ENCODE results near the gene U2AF2. TPM values are rescaled to one million over a fixed set of nuclear protein-coding genes. Genes with fewer than 3 reads are reported as not detected.

Gene U2AF2
- total RNA-seq, 4 donors from 2014 or later = 38.1 to 60.2 (median 50.1) TPM

GRCh38 chr19:55663846-55664536, 9.2 kb downstream of the U2AF2 start:
- H3K27me3 ChIP-seq = no peaks in the 10 kb centered on the region
- H3K9me3 ChIP-seq = no peaks in the 10 kb centered on the region
- DNase-seq = no peak
- in situ Hi-C loops (cut with MboI; ENCODE audit: low sequenced_read_pairs in 4 of 4) = loop anchor here in 1 of 4 donors (10.0 kb wide), 1 partner anchor 289 kb away; the partner anchor contains the start of genes IL11 and TMEM190
- H3K27ac ChIP-seq = no peak overlapping the region
- peaks cover 0 to 81% of the 10 kb centered on the region in 2 donors for H3K36me3 ChIP-seq
- no peak for ATAC-seq
- no peak overlapping the region for H3K4me3 ChIP-seq
- peaks cover 4 to 6% of the 10 kb centered on the region in 2 donors for H3K4me1 ChIP-seq
- TF ChIP-seq CTCF (IDR thresholded peaks at IDR 0.05 in 4 of 5, conservative IDR thresholded peaks at IDR 0.05 in 1 of 5) = no peak
- no peak for TF ChIP-seq POLR2A (IDR thresholded peaks at IDR 0.05)
- intact Hi-C loops (cut with DNase I; ENCODE audit: low total_unique reads) = no loop called here

- no peaks in the 10 kb centered on the region for H3K9me3 ChIP-seq
- no peaks in the 10 kb centered on the region for H3K27me3 ChIP-seq
- in situ Hi-C loops (cut with MboI; ENCODE audit: low sequenced_read_pairs in 4 of 4) = loop anchor here in 1 of 4 donors (10.0 kb wide), 1 partner anchor 292 kb away; the partner anchor contains the start of genes IL11 and TMEM190
- no peaks in the 10 kb centered on the region for H3K4me1 ChIP-seq
- ATAC-seq = no peak
- intact Hi-C loops (cut with DNase I; ENCODE audit: low total_unique reads) = no loop called here
- H3K27ac ChIP-seq = no peak overlapping the region
- no peak for DNase-seq
- peaks cover 0 to 88% of the 10 kb centered on the region in 2 donors for H3K36me3 ChIP-seq
- TF ChIP-seq CTCF (IDR thresholded peaks at IDR 0.05 in 4 of 5, conservative IDR thresholded peaks at IDR 0.05 in 1 of 5) = no peak
- TF ChIP-seq POLR2A (IDR thresholded peaks at IDR 0.05) = no peak
- H3K4me3 ChIP-seq = no peak overlapping the region
Observed at GRCh38 chr19:55666343-55667005, 11.6 kb downstream of the U2AF2 start.

GRCh38 chr19:55667006-55667381, 12.2 kb downstream of the U2AF2 start:
- Histone ChIP-seq H3K36me3 (peaks cover 0 to 83% of the 10 kb centered on the region in 2 donors), H3K4me3 (no peak overlapping the region), H3K27me3 (no peaks in the 10 kb centered on the region), H3K4me1 (no peaks in the 10 kb centered on the region), H3K27ac (no peak overlapping the region), H3K9me3 (no peaks in the 10 kb centered on the region)
- TF ChIP-seq CTCF (IDR thresholded peaks at IDR 0.05 in 4 of 5, conservative IDR thresholded peaks at IDR 0.05 in 1 of 5) (no peak), POLR2A (IDR thresholded peaks at IDR 0.05) (no peak)
- intact Hi-C loops (cut with DNase I; ENCODE audit: low total_unique reads) (no loop called here), in situ Hi-C loops (cut with MboI; ENCODE audit: low sequenced_read_pairs in 4 of 4) (loop anchor here in 1 of 4 donors (10.0 kb wide), 1 partner anchor 292 kb away; the partner anchor contains the start of genes IL11 and TMEM190)
- no peak for ATAC-seq
- no peak for DNase-seq

GRCh38 chr19:55667511-55667910, 12.7 kb downstream of the U2AF2 start:
- intact Hi-C loops (cut with DNase I; ENCODE audit: low total_unique reads) = no loop called here
- TF ChIP-seq CTCF (IDR thresholded peaks at IDR 0.05 in 4 of 5, conservative IDR thresholded peaks at IDR 0.05 in 1 of 5) (no peak), POLR2A (IDR thresholded peaks at IDR 0.05) (no peak)
- Histone ChIP-seq H3K27me3 (no peaks in the 10 kb centered on the region), H3K9me3 (no peaks in the 10 kb centered on the region), H3K4me3 (no peak overlapping the region), H3K27ac (no peak overlapping the region), H3K36me3 (peaks cover 0 to 78% of the 10 kb centered on the region in 2 donors), H3K4me1 (no peaks in the 10 kb centered on the region)
- DNase-seq (no peak), ATAC-seq (no peak)
- in situ Hi-C loops (cut with MboI; ENCODE audit: low sequenced_read_pairs in 4 of 4) = loop anchor here in 1 of 4 donors (10.0 kb wide), 1 partner anchor 293 kb away; the partner anchor contains the start of genes IL11 and TMEM190

All from gastrocnemius medialis (tissue), 4 donors.